B cell (primary cell): Measurements from ENCODE around the gene FIG4. TPM values are rescaled to one million over a fixed set of nuclear protein-coding genes. Genes with fewer than 3 reads are reported as not detected.

Experiments
- ATAC-seq: fragments of 200-7000 bp; cut with Tn5 transposase; one replicate; pipeline ENCODE4 v1.10.0; 2021; ENCODE audit warnings: low read depth, mild to moderate bottlenecking, moderate number of reproducible peaks, moderate library complexity
- CTCF ChIA-PET: fragments of 350-600 bp; sonication (Branson Sonifier 250); formaldehyde crosslinking; loops from one replicate; lab custom pipeline; 2021; ENCODE audit warnings: antibody characterized with exemption, inconsistent platforms; lab: Charles Lee
- POLR2A ChIA-PET: fragments of 350-600 bp; sonication (Branson Sonifier 250); formaldehyde crosslinking; loops from one replicate; lab custom pipeline; 2021; ENCODE audit warnings: antibody characterized with exemption; lab: Charles Lee
- DNase-seq: peaks from one replicate; pipeline ENCODE4 v3.0.0; 2013
- H2AFZ ChIP-seq: 2 replicates; pipeline ENCODE4 v1.6.1; 2012; ENCODE audit warnings: mild to moderate bottlenecking, low read depth, low read length; ENCODE audit not compliant: insufficient read depth, poor library complexity, severe bottlenecking
- H3K27ac ChIP-seq, 2 donors: 1 replicate in 1 of 2; 2 replicates in 1 of 2; pipeline ENCODE4 v1.5.1; 2012 to 2013; ENCODE audit warnings: low read length in 2 of 2, mild to moderate bottlenecking in 2 of 2, moderate library complexity in 1 of 2
- H3K27me3 ChIP-seq, 4 experiments: fragments of 200-600 bp in 1 of 4; sonication (generic) in 1 of 4; replicated peaks in 1 of 4; 1 replicate in 2 of 4; 2 replicates in 2 of 4; pipeline versions ENCODE4 v1.6.1 to v1.7.0; 2013 to 2016; ENCODE audit warnings: low read length in 3 of 4, mild to moderate bottlenecking in 2 of 4, mixed read lengths in 1 of 4, moderate library complexity in 1 of 4; ENCODE audit not compliant: insufficient read depth in 4 of 4, control insufficient read depth in 3 of 4; ENCODE audit errors: control extremely low read depth in 1 of 4
- H3K36me3 ChIP-seq, 2 experiments: replicated peaks in 1 of 2; 1 replicate in 1 of 2; 2 replicates in 1 of 2; pipeline versions ENCODE4 v1.6.1 to v1.7.1; 2013; ENCODE audit warnings: low read length in 1 of 2; ENCODE audit not compliant: insufficient read depth in 2 of 2, control insufficient read depth in 1 of 2; ENCODE audit errors: control extremely low read depth in 1 of 2, extremely low read depth in 1 of 2
- H3K4me1 ChIP-seq, 2 donors: fragments of 200-600 bp in 1 of 2; sonication (generic) in 1 of 2; 1 replicate in 1 of 2; 2 replicates in 1 of 2; pipeline versions ENCODE4 v1.5.1 to v1.6.1; 2013 to 2017; ENCODE audit warnings: low read length in 2 of 2; ENCODE audit not compliant: control insufficient read depth in 2 of 2, insufficient read depth in 2 of 2
- H3K4me2 ChIP-seq: replicated peaks from 2 replicates; pipeline ENCODE3; 2012; ENCODE audit warnings: mild to moderate bottlenecking, low read depth, low read length; ENCODE audit not compliant: poor library complexity, severe bottlenecking
- H3K4me3 ChIP-seq, 5 experiments: fragments of 200-600 bp in 1 of 5; sonication (generic) in 1 of 5; 1 replicate in 3 of 5; 2 replicates in 2 of 5; pipeline versions ENCODE4 v1.5.1 to v1.7.0; 2011 to 2016; ENCODE audit warnings: low read length in 4 of 5, mild to moderate bottlenecking in 4 of 5, low read depth in 2 of 5, control low read depth in 1 of 5, moderate library complexity in 1 of 5; ENCODE audit not compliant: insufficient read depth in 1 of 5; ENCODE audit errors: control extremely low read depth in 1 of 5, extremely low read depth in 1 of 5
- H3K79me2 ChIP-seq: fragments of 200-600 bp; sonication (generic); one replicate; pipeline ENCODE4 v1.6.0; 2016; ENCODE audit warnings: low read length; ENCODE audit not compliant: control insufficient read depth, insufficient read depth
- H3K9ac ChIP-seq: fragments of 200-600 bp; sonication (generic); 2 replicates; pipeline ENCODE4 v1.6.1; 2017; ENCODE audit warnings: mild to moderate bottlenecking, low read length, moderate library complexity
- H3K9me3 ChIP-seq, 3 donors: one replicate each; pipeline versions ENCODE4 v1.6.1 to v1.7.1; 2013; ENCODE audit warnings: low read length in 2 of 3; ENCODE audit not compliant: control insufficient read depth in 2 of 3, insufficient read depth in 1 of 3; ENCODE audit errors: control extremely low read depth in 1 of 3
- H4K20me1 ChIP-seq: 2 replicates; pipeline ENCODE4 v1.6.0; 2012; ENCODE audit warnings: mild to moderate bottlenecking, low read length; ENCODE audit not compliant: insufficient read depth, control insufficient read depth, poor library complexity, severe bottlenecking
- H3K27ac Mint-ChIP-seq: one replicate; pipeline ENCODE4 v1.8.0; 2021; ENCODE audit warnings: mixed read lengths
- H3K27me3 Mint-ChIP-seq: one replicate; pipeline ENCODE4 v1.8.0; 2021; ENCODE audit warnings: mixed read lengths
- H3K4me1 Mint-ChIP-seq: one replicate; pipeline ENCODE4 v1.8.0; 2021; ENCODE audit warnings: mixed read lengths
- H3K4me3 Mint-ChIP-seq: one replicate; pipeline ENCODE4 v1.8.0; 2021; ENCODE audit warnings: mixed read lengths
- H3K9me3 Mint-ChIP-seq: one replicate; pipeline ENCODE4 v1.8.0; 2022; ENCODE audit warnings: mixed read lengths; ENCODE audit not compliant: insufficient read depth
- EZH2 ChIP-seq: IDR thresholded peaks from 2 replicates; pipeline ENCODE4 v1.6.1; 2012; ENCODE audit warnings: borderline replicate concordance, low read depth, mild to moderate bottlenecking, moderate library complexity, low read length; ENCODE audit not compliant: insufficient read depth, poor library complexity, severe bottlenecking
- WGBS: methylation state at CpG from one replicate; pipeline ENCODE4 v1.1.5; 2013; ENCODE audit warnings: missing lambda C conversion rate; ENCODE audit not compliant: insufficient coverage; 5-methylcytosine and 5-hydroxymethylcytosine counted together
- intact Hi-C: fragments of 100-400 bp; cut with micrococcal nuclease; formaldehyde crosslinking; loops from one replicate; pipeline ENCODE4 v1.10.0; 2022
- polyA plus RNA-seq: library from polyadenylated mRNA; depleted of rRNA; stranded (reverse); fragments of >200 nt; gene quantifications from 2 replicates; pipeline ENCODE4 v1.2.3, GENCODE V29; 2012
- total RNA-seq, 2 donors: library from RNA; stranded (reverse); fragments of 120-200 nt in 1 of 2; gene quantifications; 1 replicate in 1 of 2; 2 replicates in 1 of 2; pipeline versions ENCODE4 v1.2.3 to v1.2.4, GENCODE V29; 2013 to 2022
- TF ChIP-seq, protein P1 (sequence below): fragments of 200-600 bp; IDR thresholded peaks from one replicate; pipeline ENCODE4 v1.8.0; 2022; ENCODE audit warnings: antibody characterized with exemption, mild to moderate bottlenecking

FIG4 gene
- total and polyA plus RNA-seq, 2 donors (not counting 1 experiment from before 2014, with no cell fraction given): 28.2 to 31.5 TPM

- Histone ChIP-seq H3K4me1 (peaks cover 6 to 9% of the 10 kb centered on the region in 2 donors), H3K27ac (no peak overlapping the region), H3K79me2 (no peaks in the 10 kb centered on the region), H3K36me3 (no peaks in the 10 kb centered on the region), H3K27me3 (no peaks in the 10 kb centered on the region), H3K9ac (no peak overlapping the region), H3K9me3 (no peaks in the 10 kb centered on the region), H3K4me2 (no peak overlapping the region), H3K4me3 (no peak overlapping the region), H2AFZ (no peak overlapping the region), H4K20me1 (no peaks in the 10 kb centered on the region)
- no peak overlapping the region for H3K4me3 Mint-ChIP-seq
- peaks cover 23% of the 10 kb centered on the region for H3K27me3 Mint-ChIP-seq
- ChIA-PET CTCF (no interaction called here), POLR2A (no interaction called here)
- H3K4me1 Mint-ChIP-seq: peaks cover 9% of the 10 kb centered on the region
- no peak for DNase-seq
- no peak for TF ChIP-seq EZH2
- TF ChIP-seq, protein P1, sequence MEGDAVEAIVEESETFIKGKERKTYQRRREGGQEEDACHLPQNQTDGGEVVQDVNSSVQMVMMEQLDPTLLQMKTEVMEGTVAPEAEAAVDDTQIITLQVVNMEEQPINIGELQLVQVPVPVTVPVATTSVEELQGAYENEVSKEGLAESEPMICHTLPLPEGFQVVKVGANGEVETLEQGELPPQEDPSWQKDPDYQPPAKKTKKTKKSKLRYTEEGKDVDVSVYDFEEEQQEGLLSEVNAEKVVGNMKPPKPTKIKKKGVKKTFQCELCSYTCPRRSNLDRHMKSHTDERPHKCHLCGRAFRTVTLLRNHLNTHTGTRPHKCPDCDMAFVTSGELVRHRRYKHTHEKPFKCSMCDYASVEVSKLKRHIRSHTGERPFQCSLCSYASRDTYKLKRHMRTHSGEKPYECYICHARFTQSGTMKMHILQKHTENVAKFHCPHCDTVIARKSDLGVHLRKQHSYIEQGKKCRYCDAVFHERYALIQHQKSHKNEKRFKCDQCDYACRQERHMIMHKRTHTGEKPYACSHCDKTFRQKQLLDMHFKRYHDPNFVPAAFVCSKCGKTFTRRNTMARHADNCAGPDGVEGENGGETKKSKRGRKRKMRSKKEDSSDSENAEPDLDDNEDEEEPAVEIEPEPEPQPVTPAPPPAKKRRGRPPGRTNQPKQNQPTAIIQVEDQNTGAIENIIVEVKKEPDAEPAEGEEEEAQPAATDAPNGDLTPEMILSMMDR: no peak
- 98% methylated on average over 4 of the region's 4 CpGs for WGBS
- no peak for ATAC-seq
- H3K9me3 Mint-ChIP-seq: no peaks in the 10 kb centered on the region
- H3K27ac Mint-ChIP-seq: no peak overlapping the region
- intact Hi-C loops: no loop called here
Observed at GRCh38 chr6:109874621-109875020, 183.5 kb downstream of the FIG4 start.

Other genes starting within 250 kb of the FIG4 start
- 202 TPM in 2 replicates for gene MICAL1, start 235.5 kb upstream of the FIG4 start, total RNA-seq
- 319 and 400 TPM in 2 replicates for gene MICAL1, start 235.5 kb upstream of the FIG4 start, polyA plus RNA-seq
- 31.4 and 32.9 TPM in 2 replicates for gene ZBTB24, start 208.1 kb upstream of the FIG4 start, total RNA-seq
- gene ZBTB24, start 208.1 kb upstream of the FIG4 start, polyA plus RNA-seq: 10.6 and 12.5 TPM in 2 replicates
- gene AK9, start 94 bp upstream of the FIG4 start, total RNA-seq: 26.5 and 27.1 TPM in 2 replicates
- gene AK9, start 94 bp upstream of the FIG4 start, polyA plus RNA-seq: 6.4 and 9.9 TPM in 2 replicates